ENCODE data around the gene PPM1N.
A peak's percentile ranks its signal among the peaks of the same experiment; 100 is the strongest.

PPM1N gene

GRCh38 chr19:45471111-45471930 is 26.9 kb upstream of the PPM1N start:
- no peak for DNase-seq (ENCODE audit: low spot score)

GRCh38 chr19:45471931-45472562 is 26.2 kb upstream of the PPM1N start:
- no peak for DNase-seq (ENCODE audit: low spot score)

GRCh38 chr19:45472563-45473366 is 25.5 kb upstream of the PPM1N start:
- DNase-seq (ENCODE audit: low spot score) = no peak

- no peak for DNase-seq (ENCODE audit: low spot score)
These were observed 24.9 kb upstream of the PPM1N start for GRCh38 chr19:45473367-45473681.

- peak; percentile 72 for DNase-seq (ENCODE audit: low spot score)
These were observed 24.3 kb upstream of the PPM1N start for GRCh38 chr19:45473682-45474605.

- no peak for DNase-seq (ENCODE audit: low spot score)
These were observed 23.4 kb upstream of the PPM1N start for GRCh38 chr19:45474606-45475521.

- no peak for DNase-seq (ENCODE audit: low spot score)
These were observed 22.5 kb upstream of the PPM1N start for GRCh38 chr19:45475537-45476291.

- DNase-seq (ENCODE audit: low spot score) = no peak
These were observed 21.9 kb upstream of the PPM1N start for GRCh38 chr19:45476304-45476703.

GRCh38 chr19:45477186-45477585 is 21.1 kb upstream of the PPM1N start:
- DNase-seq (ENCODE audit: low spot score) = no peak

- DNase-seq (ENCODE audit: low spot score) = no peak
These were observed 20.4 kb upstream of the PPM1N start for GRCh38 chr19:45477713-45478453.

GRCh38 chr19:45478454-45479238 is 19.6 kb upstream of the PPM1N start:
- DNase-seq (ENCODE audit: low spot score) = peak; percentile 93

GRCh38 chr19:45483033-45483432 is 15.2 kb upstream of the PPM1N start:
- DNase-seq (ENCODE audit: low spot score) = no peak

GRCh38 chr19:45484273-45484945 is 13.8 kb upstream of the PPM1N start:
- DNase-seq (ENCODE audit: low spot score) = no peak

- DNase-seq (ENCODE audit: low spot score) = peak; percentile 96
These were observed 12.8 kb upstream of the PPM1N start for GRCh38 chr19:45485305-45486077.

GRCh38 chr19:45488708-45489107 is 9.5 kb upstream of the PPM1N start:
- DNase-seq (ENCODE audit: low spot score) = no peak

- DNase-seq (ENCODE audit: low spot score) = no peak
These were observed 8.9 kb upstream of the PPM1N start for GRCh38 chr19:45489216-45489855.
